ENCODE data around the gene NRXN2.

Gene NRXN2

DNA sequence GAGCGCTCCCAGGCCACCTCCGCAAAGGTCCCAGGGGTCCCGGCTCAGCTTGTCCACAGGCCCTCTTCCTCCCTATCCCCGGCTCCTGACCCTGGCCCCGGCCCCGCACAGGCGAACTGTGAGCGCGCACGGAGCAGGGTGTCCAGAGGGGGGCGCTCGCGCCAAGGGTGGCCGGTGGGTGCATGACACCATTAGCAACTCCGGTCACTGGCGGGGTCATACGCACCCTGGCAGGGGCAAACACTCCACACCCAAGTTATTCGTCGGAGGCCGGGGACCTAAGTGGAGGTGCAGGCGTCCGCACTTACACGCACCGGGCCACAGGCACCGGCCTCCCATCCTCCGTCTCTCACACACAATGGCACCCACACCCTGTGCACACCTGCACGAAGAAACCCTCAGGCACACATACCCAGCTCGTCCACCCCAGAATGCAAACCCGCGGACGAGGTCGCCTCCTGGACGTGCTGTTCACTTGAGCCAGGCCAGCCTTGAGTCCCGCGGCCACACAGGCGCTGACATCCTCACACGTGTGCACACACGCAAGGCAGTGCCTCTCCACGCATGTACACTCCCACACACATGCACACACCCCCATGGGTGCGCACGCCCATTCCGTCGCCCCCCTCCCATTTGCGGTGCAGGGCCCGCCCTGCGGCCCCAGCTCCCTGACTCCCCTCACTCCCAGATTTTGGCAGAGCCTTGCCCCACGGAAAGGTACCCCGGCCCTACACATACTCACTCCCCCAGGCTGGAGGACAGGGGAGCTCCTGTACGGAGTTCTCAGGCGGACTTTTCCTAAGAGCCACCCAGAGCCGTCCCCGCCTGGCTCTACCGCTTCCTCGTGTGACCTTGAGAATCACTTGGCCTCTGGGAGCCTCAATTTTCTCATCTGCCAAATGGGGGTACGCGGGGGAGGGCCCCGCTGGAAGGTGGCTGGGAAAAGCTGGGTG lies 20.9 kb upstream of the NRXN2 start, which contains the start of gene RASGRP2:
RASGRP2 (minus strand) TSS at position 552 of the 953 bp plus-strand sequence. CDS start 1,276 bp downstream, outside the sequence.
- DNase-seq (ENCODE audit: low read depth), result peak; percentile 61

DNA sequence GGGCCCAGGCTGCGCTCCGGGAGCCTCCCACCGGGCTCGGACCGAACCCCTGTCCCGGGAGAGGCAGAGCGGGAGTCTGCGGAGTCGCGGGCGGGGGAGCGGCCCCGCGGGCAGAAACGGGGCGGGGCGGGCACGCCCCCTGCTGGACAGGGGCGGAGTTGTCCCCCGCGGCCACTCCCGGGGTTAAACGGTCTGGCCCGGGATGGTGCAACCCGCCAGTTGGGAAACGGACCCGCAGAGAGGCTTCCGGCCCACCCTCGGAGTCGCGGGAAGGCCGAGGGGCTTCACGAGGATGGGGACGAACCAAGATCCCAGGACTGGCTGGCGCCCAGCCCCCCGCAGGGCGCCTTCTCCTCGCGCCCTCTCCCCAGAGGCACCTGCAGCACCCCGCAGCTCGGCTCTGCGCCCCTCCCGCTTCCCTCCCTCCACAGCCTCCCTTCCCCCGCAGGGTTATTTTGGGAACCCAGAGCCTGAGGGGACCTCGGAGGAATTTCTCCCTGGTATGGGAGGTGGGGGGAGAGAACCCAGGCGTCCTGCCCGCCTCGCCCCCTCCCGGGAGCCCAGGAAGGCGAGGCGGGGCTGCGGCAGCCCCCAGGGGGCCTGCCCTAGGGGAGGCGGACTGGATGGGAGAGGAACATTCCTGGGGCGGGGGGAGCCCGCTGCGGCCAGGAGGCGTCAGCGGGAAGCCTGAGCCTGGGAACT lies 20.0 kb upstream of the NRXN2 start:
- no peak for DNase-seq (ENCODE audit: low read depth)

DNA sequence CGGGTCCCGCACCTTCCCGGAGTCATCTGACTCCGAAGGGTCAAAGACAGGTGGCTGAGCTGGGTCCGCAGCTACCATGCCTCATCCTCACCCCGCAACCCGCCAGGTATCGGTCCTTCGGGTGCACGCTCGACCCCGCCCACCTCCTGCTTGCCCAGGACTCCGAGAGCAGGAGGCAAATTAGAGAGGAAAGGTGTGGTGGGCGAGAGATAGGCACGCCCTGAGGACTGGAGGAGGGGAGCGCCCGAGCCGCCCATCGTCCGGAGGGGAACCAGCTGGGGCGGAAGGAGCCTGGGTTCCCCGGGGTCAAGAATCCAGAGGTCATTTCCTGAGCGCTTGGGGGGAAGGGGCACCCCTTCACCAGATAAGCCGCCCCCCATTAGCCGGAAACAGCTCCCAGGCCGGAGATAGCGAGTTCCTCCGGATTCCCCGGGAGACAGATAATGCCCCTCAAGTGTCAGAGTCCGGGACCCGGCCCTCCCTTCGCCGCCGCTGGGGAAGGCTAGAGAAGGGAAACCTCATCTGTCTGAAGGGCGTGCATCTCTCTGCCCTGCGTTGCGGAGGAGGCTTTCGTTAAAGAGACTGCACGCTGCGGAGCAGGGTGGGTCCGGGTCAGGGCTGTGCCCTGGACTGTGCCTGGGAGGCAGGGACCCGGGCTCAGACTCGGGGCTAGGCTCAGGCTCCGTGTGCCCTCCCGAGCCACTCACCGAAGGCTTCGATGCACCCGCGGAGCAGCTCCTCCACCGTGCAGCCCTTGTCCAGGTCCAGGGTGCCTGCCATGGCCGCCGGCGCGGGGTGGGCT lies 19.3 kb upstream of the NRXN2 start:
- no peak for DNase-seq (ENCODE audit: low read depth)

DNA sequence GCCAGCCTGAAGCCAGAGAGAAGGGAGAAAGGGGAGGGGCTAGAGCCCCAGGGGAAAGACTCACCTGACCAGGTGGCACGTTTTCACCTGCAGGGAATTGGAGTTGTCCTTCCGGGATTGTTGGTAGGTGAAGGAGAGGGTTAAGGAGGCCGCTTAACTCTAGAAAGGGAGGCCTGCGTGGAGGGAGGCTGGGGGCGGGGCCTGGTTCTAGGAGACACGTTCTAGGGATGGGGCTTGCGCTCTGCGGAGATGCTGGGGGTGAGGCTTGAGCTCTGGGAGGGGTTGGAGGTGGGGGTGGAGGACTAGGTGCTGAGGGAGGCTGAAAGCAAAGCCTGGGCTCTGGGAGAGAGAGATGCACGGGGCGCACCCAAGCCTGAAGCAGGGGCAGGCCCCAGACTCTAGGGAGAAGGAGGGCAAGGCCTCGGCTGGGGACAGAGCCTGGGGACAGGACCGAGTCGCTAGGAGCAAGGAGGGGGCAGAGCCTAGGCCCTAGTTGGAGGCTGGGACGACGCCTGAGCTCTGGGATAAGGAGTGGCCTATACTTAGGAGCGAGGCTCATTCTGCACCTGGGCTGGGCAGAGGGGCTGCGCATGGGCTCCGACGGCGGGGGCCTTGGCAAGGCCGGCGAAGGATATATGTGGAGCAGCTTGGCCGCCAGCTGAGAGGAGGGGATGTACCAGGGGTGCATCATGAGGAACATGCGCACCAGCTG lies 18.5 kb upstream of the NRXN2 start:
- DNase-seq (ENCODE audit: low read depth), result no peak

DNA sequence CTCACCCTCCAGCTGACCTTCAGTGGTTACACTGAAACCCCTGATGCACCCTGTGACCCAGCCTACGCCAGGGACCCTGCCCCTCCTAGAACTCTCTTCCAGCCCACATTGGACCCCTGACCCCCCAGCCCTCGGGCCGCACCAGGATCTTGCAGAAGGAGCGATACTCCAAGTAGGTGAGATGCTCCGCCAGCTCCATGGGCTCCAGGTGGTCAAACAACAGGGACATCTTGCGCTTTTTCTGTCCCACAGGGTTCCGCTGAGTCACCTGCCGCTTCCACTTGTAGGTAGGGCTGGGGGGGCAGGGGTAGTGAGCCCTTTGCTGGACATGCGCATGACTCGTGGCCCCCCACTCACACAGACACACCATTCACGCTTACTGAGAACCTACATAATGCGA lies 16.9 kb upstream of the NRXN2 start:
- no peak for DNase-seq (ENCODE audit: low read depth)

DNA sequence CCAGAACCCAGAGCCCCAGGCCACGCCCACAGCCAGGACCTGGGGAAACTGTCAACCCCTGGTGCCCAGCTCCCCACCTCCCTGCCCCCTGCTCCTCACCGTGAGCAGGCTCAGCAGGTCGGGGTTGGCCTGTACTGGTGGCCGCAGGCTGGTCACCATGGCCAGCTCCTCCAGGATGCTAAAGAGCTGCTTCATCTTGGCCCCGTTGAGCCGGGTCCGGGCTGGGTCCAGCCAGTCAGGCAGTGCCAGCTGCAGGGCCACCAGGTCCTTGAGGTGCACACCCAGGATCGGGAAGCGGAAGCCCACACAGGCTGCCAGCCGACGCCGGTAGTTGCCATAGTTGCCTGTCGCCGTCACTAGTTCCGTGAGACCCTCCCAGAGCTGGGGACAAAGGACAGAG lies 13.7 kb upstream of the NRXN2 start:
- DNase-seq (ENCODE audit: low read depth), result no peak

DNA sequence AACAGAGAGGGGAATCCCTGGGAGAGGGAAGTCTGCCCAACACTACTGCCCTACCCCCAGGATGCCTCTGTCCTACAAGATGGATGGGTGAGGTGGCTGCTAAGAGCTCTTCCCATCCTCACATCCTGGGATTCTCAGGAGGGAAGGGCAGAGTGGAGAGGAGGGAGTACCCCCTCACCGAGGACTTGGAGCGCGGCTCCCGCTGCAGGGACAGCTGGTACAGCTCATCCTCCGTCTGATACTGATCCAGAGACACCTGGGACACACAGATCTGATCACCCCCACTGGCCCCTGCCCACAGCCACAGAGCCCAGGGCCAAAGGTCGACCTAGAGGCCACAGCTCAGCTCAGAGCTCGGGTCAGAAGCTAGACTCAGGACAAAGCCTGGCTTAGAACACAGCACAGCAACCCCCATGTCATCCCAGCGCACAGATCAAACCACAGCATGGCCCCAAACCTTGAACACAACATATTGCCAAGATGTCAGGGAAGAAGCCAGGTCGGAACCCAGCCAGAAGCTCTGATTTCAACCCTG lies 12.8 kb upstream of the NRXN2 start:
- DNase-seq (ENCODE audit: low read depth), result no peak

DNA sequence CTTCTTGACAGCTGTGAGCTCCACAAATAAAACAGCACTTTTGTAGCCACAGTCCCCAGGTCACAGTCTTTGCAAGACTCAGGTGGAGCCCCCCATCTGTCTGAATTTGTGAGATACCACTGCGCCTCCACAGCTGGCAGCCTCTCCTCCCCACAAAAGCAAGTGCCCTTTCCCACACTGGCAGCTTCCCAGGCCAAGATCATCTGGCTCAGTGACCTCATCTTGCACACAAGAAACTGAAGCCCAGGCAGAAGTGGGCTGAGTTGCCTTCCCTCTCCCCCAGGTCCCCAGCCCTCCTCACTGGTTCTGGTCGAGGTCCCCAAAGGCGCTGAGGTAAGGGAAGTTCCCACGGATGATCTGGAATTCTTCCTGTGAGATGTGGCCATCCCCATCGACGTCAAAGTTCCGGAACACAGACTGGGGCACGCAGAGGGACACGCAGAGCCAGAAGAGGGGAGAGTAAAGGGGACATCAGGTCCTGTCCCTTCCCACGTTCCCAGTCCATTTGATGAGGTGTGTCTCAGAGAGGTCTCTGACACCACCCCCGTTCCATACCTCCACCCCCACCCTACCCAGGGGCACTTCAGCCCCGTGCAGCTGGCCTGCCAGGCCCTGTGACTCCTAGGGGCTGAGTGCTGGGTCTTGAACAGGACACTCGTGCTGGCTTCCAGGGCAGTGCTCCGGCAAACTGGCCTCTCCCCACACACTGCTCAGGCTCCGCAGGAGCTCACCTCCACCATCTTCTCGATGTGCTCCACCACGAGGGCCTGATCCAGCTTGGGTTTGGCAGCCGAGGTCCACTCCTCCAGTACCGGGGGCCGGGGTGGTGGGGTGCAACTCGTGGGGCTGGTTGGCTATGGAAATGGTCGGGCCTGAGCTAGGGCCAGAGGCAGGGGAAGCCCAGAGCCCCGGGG lies 12.1 kb upstream of the NRXN2 start:
- no peak for DNase-seq (ENCODE audit: low read depth)

DNA sequence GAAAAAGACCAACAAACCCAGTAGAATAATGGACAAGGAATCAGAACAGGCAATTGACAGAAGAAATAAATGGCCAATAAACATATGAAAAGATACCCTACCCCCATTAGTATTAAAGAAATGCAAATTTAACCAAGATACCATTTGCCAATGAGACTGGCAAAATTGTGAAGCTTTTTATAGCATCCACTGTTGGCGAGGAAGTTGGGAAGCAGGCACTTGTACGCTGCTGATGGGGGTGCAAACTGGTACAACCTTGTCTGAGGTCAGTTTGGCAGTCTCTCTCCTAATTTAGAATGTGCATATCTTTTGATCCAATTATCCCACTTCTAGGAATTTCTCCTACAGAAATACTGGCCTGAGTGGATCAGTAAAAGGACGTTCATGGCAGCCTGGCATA lies 8.6 kb upstream of the NRXN2 start:
- no peak for DNase-seq (ENCODE audit: low read depth)

DNA sequence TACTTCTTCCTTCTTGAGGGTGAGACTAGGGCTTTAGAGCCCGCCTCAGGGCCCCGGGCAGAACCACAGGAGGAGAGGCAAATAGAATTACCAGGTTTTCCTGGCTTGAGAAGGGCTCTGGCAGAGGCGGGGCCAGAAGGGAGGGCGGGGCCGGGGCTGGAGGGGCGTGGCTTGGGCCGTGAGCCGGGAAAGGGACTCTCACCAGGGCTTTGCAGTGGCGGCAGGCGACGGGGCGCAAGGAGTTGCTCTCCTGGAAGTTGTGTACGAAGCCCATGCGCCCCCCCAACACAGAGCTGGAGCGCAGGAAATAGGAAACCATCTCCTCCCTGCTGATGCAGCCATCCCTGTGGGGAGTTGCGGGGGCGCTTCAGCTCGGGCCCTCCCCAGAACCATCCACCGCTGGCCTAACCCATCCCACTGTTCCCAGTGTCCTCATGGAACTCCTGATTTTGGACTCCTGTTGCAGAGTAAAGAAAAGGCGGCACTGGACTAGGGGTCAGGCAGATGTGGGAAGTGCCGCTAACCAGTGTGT lies 6.9 kb upstream of the NRXN2 start:
- no peak for DNase-seq (ENCODE audit: low read depth)

DNA sequence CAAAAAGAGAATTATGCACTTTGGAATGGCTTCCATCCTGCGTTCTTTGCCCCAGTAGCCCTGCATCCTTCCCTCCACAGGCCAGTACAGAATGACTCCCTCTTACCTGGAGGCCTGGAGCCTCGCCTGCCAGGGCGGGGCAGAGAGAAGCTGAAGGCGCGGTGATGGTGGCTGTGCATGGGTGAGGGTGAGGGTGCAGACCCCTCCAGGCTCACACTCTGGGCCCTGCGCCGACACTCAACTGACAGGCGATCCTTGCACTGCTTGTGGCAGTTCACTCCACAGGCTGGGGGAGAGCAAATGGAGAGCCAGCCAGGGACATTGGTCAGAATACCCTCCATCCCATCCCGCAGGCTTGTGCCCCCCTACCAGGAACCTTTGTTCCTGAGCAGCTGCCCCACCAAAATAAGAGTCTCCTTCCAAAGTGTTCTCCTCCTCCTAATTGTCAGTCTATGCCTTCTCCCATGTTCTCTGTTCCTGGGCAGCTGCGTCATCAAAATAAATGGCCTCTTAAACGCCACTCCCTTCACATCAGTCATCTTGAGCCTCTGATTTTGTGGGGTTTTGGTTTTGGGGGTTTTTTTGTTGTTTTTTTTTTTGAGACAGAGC lies 5.9 kb upstream of the NRXN2 start:
- DNase-seq (ENCODE audit: low read depth), result no peak

DNA sequence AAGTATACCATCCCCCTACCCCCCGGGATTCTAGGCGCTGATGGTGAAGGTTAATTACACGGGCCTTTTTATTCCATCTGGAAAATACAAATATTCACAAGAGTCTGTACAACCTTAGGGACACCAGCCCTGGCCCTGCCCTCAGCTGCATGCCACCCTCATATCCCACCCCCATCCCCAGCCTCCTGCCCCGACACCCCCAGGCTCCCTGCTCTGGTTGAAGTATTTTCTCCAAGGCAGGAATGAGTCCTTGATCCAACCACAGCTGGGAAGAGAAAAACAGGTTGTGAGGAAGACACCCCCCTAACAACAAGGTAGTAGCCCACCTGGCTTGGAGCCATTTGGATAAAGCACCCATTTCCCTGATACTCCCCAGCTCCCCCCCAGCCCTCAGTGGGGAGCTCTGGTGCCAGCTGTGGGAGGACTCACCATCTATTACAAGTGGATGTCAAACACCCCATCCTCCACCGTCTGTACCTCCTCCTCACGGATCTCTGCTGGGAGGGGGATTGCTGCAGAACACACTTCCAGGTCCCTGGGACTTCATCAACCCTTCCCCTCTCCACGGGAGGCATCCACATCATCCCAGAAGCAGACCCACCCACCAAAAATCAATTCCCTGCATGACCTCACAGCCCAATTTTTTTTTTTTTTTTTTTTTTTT lies 4.0 kb upstream of the NRXN2 start:
- no peak for DNase-seq (ENCODE audit: low read depth)

DNA sequence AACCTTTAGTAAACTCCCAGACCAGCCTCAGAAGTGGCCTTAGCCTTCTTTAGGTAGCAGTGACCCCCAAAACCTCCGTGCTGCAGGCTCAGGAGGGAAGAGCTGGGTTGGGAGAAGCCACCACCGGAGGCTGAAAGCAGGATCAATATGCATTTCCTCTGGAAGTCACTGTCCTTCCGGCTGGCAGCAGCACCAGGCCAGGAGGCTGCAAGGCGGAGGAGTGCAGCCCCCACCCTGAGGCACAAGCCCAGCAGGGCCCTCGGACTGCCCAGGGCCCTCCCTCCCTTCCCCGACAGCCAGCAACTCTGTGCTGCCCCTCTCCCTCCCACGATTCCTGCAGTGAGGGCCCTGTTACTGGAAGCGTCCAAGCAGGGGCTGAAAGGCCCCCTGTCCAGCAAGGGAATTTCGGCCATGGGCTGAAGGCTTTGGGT lies 3.2 kb upstream of the NRXN2 start:
- no peak for DNase-seq (ENCODE audit: low read depth)

DNA sequence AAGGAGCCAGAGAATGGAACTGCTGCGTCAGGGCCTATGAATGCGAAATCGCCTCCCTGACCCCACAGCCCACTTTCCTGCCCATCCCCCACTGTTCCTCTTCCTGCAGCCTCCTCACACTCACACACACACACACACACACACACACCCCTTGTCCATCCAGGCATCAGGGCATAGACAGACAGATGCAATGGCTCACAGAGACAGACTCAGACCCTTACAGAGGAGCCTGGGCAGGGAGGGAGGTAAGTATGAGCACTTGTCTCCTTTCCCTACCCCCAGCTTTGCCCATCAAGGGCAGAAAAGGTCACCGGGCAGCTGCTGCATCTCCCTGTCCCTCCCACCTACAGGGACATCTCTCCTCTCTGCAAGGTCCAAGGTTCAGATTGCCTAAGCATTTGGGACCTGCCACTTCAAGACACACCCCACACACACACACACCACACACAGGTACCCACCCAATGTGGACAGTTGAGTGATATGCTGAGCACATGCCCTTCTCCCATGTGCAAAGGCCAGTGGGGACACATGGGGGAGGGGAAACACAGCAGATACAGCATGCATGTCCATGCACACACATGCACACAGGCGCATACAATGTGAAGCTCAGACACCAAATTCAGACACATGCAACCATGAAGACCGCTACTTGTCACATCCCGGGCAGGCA lies 2.0 kb upstream of the NRXN2 start:
- DNase-seq (ENCODE audit: low read depth), result no peak

DNA sequence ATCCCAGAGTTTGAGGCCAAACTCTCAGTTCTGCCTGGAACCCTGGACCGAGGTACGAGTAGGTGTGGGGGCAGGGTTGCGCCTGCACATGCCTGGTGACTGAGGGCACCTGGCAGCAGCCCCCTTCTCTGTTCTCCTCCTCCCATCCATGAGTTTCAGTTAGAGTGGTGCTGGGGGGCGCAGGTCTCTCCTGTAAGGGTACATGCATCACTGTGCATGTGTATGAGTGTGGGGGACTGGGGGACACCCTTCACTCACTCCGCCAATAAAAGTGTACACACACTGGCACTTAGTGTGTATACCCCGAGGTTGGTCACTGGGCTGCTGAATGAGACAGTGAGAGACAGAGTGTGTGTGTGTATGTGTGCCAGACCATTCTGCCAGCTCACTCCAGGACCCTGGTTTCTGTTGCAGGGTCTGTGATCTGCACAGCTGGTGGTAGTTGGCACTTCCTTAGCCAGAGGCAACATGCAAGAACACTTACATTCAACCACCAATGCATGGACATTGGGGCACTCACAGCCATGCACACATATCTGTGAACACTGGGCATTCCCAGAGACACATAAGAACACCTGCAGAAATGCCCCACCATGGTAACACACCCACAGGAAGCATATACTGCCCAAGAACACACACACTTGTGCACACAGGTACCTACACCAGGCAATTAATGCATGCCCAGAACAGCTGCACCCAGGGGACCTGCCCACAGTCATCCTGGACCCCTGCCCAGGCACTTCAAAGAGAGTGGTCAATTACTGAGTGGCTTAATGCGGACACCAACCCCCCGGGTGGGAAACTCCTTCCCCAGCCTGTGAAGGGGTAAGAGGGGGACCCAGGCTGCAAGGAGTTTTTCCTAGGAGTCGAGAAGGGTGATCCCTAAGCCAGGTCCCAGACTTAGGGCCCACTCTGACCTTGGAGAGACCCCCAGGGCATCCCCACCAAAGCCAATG lies 1.2 kb upstream of the NRXN2 start:
- no peak for DNase-seq (ENCODE audit: low read depth)

DNA sequence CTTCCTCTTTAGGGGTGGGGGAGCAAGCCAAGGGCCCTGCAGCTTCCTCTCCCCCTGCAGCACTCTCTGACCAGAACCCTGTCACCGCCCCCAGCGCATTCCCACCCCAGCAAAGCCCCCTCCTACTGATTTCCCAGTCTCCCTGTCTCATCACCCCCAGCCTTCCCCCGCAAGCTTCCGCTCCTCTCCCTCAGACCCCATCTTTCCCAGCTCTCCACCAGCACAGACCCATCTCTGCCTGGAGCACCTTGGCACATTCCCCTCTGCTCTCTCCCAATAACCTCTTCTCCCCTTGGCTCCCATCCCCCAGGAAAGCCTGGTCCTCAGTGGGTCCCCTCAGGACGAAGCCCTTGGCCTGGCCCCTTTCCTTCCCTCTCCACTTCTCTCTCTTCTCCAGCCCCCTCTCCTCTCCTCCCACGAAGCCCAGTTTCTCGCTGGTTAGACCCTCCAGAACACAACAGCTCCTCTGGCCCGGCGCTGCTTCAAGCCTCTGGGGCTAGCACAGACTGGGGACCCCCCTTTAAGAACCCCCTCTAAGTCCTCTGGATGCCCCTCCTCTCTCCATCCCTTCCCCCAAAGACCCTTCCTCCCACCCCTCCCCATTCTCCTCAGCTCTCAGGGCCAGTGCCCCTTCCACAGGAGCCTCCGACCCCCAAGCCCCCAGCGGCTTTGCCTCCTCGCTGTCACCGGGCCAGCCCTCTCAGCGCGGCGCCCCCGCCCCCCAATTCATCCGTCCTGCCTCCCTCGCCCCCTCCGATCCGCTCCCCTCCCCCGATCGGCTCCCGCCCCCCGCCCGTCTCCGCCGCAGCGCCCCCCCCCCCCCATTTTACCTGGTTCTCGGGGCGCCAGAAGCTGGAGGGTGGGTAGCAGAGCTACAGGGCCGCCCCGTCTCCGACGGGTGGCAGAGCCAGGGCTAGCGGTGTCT lies 594 bp downstream of the NRXN2 start:
- DNase-seq (ENCODE audit: low read depth), result no peak

Data from stimulated activated CD8-positive, alpha-beta memory T cell treated with anti-CD3 and anti-CD28 coated beads, Interleukin-7, amount 100 ng/mL, for 24 hours (primary cell).